HG03439 (cell line): ENCODE measurements around the gene MLLT6.

Experiments
- ATAC-seq: cut with Tn5 transposase; IDR thresholded peaks from one replicate; pipeline ENCODE4 v1.9.1; 2021; ENCODE audit warnings: mild to moderate bottlenecking, moderate library complexity; ENCODE audit not compliant: unreplicated experiment

Gene MLLT6

DNA sequence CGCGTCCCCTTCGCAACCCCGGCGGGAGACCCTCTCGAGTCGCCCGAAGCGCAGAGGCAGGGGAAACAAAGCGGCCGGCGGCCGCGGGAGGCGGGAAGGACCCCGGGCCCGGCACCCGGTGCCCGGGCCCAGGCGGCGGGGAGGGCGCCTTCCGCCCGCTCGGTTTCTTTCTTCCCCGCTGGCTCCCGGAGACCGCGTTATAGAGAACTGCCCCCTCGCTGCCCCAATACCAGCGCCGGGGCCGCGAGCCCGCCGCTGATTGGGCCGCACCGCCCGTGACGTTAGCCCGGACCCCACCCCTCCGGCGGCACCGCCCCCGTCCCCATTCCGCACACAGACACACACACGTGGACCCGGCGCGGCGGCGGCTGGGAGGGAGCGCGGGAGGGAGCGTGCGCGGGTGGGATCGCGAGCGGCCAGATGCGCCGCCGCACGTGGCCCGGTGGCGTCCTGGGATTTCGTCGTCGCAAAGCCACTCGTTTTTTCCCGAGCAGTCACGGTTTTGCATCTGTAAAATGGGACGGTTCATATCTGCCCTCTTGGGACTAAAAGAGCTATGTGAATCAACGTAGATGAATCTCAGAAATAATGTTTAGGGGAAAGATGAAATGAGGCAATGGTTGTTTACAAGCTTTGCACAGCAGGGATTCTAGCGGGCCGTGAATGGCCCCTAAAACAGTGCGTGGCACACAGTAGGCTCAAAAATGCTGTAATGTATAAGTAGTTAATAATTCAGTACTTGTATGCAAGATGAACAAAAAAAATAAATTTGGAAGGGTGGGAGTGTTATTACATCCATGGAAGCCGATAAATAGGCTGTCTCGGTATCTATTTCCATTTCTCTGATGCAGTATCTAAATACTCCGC lies 30.1 kb upstream of the MLLT6 start, which contains the start of gene EPOP:
TSS of gene EPOP (minus strand) at position 209 of the 867 bp plus-strand sequence. CDS start 462 bp downstream, outside the sequence.
- peak; percentile 75 for ATAC-seq

GRCh38 chr17:38676706-38677504 lies 28.2 kb upstream of the MLLT6 start:
- ATAC-seq = no peak

DNA sequence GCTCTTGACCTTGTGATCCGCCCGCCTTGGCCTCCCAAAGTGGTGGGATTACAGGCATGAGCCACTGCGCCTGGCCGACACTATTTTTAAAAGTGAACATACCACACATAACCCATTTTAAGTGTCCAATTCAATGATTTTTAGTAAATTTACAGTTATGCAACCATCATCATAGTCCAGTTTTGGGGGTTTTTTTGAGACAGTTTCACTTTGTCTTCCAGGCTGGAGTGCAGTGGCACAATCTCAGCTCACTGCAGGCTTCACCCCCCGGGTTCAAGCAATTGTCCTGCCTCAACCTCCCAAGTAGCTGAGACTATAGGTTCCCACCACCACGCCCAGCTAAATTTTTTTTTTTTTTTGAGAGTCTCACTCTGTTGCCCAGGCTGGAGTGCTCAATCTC lies 27.3 kb upstream of the MLLT6 start:
- no peak for ATAC-seq

- ATAC-seq = no peak
Observed at GRCh38 chr17:38681096-38681495, 24.0 kb upstream of the MLLT6 start.

DNA sequence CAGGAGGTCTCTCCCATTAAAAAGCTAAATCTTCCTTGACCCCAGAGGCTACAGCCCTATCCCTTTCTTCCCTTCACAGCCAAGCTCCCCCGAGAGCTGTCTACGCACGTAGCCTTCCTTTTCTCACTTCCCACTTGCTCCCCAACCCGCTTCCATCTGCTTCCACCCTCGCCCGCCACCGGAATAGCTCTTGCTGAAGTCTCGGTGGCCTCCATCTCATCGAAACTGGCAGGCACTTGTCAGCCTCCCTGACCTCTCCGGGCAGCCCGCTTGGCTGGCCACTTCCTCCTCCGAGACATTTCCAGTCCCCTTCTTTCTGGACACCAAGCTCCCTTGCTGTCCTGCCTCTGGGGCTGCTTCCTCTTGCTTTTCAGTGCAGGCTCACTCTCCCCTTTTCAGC lies 19.6 kb upstream of the MLLT6 start:
- ATAC-seq = no peak

- no peak for ATAC-seq
Observed at GRCh38 chr17:38687286-38687685, 17.8 kb upstream of the MLLT6 start.

DNA sequence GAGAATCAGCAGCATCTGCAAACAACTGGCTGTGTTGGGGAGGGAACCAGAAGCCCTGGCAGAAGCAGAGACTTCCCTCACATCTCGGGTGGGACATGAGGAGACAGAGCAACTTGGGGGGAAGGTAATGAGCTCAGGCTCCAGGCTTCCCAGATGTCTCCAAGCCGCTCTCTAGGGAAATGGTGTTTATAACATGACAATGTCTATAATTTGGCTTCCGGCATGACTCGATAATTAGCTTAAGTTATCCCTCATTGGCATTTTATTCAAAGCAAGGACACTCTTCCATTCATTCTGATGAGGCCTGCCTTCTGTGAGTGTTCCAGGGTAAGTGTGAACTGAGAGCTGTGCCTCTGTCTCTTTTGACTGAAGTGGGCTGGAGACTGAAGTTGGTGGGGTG lies 14.7 kb upstream of the MLLT6 start:
- ATAC-seq = no peak

DNA sequence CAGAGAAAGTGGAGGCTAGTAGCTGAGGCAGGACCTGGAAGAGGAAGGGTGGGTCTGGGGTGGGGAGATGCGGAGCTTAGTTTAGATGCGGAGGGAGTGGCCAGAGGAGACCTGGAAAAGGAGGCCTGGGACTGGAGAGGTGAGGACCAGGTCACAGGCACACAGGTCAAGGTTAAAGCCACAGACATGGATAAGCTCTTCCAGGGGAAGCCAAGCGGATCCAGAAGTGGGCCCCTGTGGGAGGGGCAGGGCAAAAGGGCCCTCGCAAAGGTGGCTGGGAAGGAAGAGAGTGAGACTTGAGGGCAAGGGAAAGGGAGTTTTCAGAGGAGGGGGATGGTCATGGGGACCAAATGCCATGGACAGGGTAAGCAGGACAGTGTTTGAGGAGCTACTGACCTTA lies 13.9 kb upstream of the MLLT6 start:
- ATAC-seq = no peak

- ATAC-seq = no peak
Observed at GRCh38 chr17:38693700-38694329, 11.3 kb upstream of the MLLT6 start.

- no peak for ATAC-seq
Observed at GRCh38 chr17:38697061-38697820, 7.8 kb upstream of the MLLT6 start.

DNA sequence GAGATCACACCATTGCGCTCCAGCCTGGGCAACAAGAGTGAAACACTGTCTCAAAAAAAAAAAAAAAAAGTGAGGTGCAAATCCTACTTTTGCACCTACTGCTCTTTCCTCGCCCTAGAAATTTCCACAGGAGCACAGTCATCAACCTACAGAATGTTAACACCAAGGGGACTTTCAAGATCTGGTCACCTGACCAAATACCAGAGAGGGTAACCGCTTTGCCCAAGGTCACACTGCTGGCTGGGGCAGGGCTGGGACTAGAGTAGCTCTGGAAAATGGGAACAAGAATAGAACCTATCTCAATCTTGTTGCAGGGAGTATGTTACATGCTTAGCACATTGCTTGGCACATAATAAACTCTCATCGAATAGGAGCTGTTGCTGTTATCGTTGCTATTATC lies 6.3 kb upstream of the MLLT6 start:
- no peak for ATAC-seq

DNA sequence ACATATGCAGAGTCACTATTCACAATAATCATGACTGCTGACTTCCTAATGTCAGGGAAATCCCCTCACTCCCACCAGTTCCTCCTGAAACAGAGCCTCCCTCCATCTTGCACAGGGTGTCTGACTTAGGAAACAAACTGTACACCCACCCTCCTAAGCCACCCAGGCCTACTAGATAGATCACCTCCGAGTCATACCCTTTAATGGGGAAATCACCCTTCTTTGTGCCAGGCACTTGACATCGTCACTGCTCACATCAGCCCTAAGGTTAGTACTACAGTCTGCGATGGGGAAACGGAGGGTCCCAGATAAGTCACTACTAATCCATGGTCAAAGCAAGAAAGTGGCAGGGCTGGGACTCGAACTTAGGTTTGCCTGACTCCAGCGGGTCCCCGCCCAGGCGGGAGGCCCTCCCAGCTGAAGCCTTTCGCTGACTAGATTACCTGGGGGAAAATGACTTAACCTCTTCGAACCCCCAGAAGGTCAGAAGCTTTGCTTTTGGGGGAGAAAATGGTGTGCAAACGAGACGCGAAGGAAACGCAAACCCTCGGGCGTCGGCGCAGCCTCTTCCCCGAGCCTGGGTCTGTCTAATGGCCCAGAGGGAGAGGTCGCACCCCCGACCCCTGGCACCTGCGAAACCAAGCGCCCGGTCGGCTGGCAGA lies 3.4 kb upstream of the MLLT6 start:
- peak; percentile 30 for ATAC-seq

GRCh38 chr17:38702166-38702915 lies 2.7 kb upstream of the MLLT6 start:
- peak; percentile 33 for ATAC-seq

DNA sequence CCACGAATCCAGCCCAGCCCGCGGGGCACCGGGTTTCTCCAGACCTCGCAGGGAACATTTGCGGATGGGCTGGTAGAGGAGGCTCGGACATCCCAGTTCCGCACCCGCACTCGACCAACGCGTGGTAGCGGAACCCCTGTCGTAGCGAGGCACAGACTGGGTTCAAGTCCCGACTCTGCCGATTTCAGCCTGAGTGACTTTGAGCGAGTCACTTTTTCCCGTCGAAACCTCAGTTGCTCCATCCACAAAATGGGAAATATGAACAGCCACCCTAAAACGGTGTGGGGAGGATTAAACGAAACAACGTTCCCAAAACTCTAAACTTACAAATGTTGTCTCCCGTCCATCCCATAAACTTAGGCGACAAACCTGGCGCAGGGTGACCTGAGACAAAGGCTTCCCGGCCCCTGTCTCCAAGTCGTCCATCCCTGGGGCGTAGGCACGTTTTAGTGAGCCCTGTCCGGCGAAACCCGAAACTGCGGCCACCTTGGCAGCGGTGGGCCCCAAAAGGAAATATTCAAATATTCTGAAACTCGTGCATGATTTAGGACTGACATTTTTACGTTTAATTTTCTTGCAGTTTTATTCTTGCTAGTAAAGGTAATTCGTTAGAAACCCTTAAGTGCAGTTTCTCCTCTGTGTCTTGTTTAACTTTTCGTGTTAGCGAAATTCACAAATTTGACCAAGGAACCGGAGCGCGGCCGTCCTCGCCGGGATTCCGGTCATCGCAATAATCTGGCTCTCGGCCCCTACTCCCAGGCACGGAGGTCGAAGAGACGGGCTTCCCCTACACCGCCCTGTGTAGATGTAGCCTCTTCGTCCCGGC lies 1.9 kb upstream of the MLLT6 start:
- no peak for ATAC-seq

- ATAC-seq = no peak
Observed at GRCh38 chr17:38703742-38704605, 1.1 kb upstream of the MLLT6 start.

DNA sequence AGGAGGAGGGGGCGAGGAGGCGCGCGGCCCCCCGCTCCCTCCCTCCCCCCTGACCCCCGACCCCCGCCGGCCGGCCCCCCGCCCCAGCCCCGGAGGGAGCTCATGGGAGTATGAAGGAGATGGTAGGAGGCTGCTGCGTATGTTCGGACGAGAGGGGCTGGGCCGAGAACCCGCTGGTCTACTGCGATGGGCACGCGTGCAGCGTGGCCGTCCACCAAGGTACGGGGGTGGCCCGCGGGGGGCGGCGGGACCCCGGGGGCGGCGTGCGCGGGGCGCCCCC lies 390 bp downstream of the MLLT6 start:
- ATAC-seq = no peak

GRCh38 chr17:38705803-38706504 lies 881 bp downstream of the MLLT6 start:
- no peak for ATAC-seq
